Measurements from ENCODE around the gene TRIM27. TPM values are rescaled to one million over a fixed set of nuclear protein-coding genes. Genes with fewer than 3 reads are reported as not detected.

The TRIM27 gene
- total RNA-seq, 2 donors from 2014 or later = 56.3 to 69.2 TPM

GRCh38 chr6:28941684-28942448 is 18.1 kb upstream of the TRIM27 start:
- intact Hi-C loops (cut with DNase I) = no loop called here
- no peak for TF ChIP-seq CTCF (IDR thresholded peaks at IDR 0.05)
- TF ChIP-seq POLR2A (IDR thresholded peaks at IDR 0.05) = no peak

DNA sequence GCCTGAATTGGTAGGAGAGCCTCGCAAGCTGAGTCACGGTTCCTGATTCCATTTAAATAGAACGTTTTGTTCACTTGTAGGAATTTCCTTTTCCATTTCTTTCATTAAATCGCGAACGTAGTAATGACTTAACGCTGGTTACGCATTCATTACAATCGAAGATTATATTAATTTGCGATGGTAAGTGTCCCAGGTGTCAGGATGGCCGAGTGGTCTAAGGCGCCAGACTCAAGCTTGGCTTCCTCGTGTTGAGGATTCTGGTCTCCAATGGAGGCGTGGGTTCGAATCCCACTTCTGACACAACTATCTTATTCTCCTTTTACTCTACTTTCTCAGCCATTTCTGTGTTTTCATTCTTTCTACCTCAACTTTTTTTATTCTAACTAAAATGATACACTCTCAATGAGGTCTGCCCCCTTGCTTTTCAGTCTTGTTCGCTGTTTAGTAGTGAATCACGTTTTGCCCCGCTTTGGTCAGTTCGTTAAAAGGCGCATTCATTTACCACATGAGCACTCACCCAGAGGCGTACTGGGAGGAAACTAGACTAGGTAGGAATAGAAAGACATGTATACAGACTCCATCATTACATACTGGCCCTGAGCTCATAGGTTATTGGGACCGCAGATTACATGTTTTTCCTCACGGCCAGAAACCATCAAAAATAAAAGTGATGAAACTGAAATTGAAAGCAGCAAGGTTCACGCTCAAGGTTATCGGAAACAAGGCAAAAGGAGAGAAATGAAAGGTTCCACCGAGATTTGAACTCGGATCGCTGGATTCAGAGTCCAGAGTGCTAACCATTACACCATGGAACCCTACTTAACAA is 17.3 kb upstream of the TRIM27 start:
- 1% methylated on average over 28 of the region's 28 CpGs for WGBS, 2 donors
- Histone ChIP-seq H3K4me3 (peak overlapping the region; percentile 9 to 10), H3K27ac (peak overlapping the region in 3 of 4 donors; percentile 65 to 80 (median 75)), H3K36me3 (replicated peaks in 1 of 2; ENCODE audit: insufficient read depth in 1 of 2, low read depth in 2 of 2) (no peaks in the 10 kb centered on the region), H3K4me1 (peaks cover 34% of the 10 kb centered on the region), H3K9me3 (no peaks in the 10 kb centered on the region), H3K27me3 (no peaks in the 10 kb centered on the region)
- peak; percentile 67 to 79 (median 72) for DNase-seq
- intact Hi-C loops (cut with DNase I) = no loop called here
- TF ChIP-seq POLR2A (IDR thresholded peaks at IDR 0.05) (no peak), CTCF (IDR thresholded peaks at IDR 0.05) (no peak)
- ATAC-seq = peak; percentile 71

More at GRCh38 chr6:28941684-28942448, 18.1 kb upstream of the TRIM27 start:
- no peak for DNase-seq
- Histone ChIP-seq H3K9me3 (no peaks in the 10 kb centered on the region), H3K4me3 (no peak overlapping the region), H3K27ac (peak overlapping the region in 3 of 4 donors; percentile 65 to 80 (median 75)), H3K4me1 (peaks cover 34% of the 10 kb centered on the region), H3K36me3 (replicated peaks in 1 of 2; ENCODE audit: insufficient read depth in 1 of 2, low read depth in 2 of 2) (no peaks in the 10 kb centered on the region), H3K27me3 (no peaks in the 10 kb centered on the region)
- ATAC-seq = no peak
- WGBS, 2 donors = 11 to 12% methylated on average over 13 of the region's 13 CpGs

DNA sequence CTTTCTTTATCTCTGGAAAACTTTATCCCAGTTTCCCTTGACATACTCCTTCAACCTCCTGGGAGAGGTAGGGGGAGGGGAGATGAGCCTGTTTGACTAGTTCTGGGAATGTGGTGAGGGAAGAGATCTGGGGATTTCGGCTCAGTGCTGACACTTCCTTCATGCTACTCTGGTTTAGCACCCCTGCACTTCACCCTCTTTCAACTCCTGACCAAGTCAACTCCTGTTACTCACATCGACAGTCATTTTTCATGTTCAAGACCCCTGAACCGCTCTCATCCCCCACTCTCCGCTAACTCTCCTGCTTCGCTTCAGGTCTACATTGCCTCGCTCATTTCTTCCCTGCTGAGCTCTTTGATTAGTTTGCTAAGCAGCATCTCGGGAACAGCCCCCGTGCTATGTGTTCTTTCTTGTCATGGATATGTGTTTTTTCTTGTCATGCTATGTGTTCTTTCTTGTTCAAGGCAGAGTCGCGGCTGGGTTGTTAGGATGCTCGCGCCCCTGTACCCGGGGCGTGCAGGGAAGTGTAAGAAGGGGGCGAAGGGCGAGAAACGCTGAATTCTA is 16.6 kb upstream of the TRIM27 start:
- peak overlapping the region; percentile 26 to 80 (median 70) for H3K27ac ChIP-seq
- TF ChIP-seq CTCF (IDR thresholded peaks at IDR 0.05) (no peak), POLR2A (IDR thresholded peaks at IDR 0.05) (peak in 2 of 3 donors; percentile 7 to 20)

DNA sequence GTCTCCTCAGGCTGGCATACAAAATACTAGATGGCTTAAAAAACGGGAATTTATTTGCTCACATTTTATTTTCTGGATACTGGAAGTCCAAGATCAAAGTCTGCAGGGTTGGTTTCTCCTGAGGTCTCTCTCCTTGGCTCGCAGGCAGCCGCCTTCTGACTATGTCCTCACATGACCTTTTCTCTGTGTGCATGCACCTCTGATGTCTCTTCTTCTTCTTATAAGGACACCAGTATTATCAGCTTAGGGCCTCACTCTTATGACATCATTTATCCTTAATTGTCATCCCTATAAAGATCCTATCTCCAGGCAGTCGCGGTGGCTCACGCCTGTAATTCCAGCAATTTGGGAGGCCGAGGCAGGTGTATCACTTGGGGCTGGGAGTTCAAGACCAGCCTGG is 9.3 kb upstream of the TRIM27 start:
- no peaks in the 10 kb centered on the region for H3K4me1 ChIP-seq
- TF ChIP-seq POLR2A (IDR thresholded peaks at IDR 0.05) (no peak), CTCF (IDR thresholded peaks at IDR 0.05) (no peak)
- intact Hi-C loops (cut with DNase I) = no loop called here
- no peaks in the 10 kb centered on the region for H3K9me3 ChIP-seq
- no peak for DNase-seq
- H3K36me3 ChIP-seq (replicated peaks in 1 of 2; ENCODE audit: insufficient read depth in 1 of 2, low read depth in 2 of 2) = no peaks in the 10 kb centered on the region
- H3K4me3 ChIP-seq = no peak overlapping the region
- no peak overlapping the region for H3K27ac ChIP-seq
- no peak for ATAC-seq
- H3K27me3 ChIP-seq = no peaks in the 10 kb centered on the region
- WGBS, 2 donors = 76 to 88% methylated on average over 6 to 7 of the region's 7 CpGs

More for the DNA sequence above, 16.6 kb upstream of the TRIM27 start:
- Histone ChIP-seq H3K9me3 (no peaks in the 10 kb centered on the region), H3K4me1 (peaks cover 34% of the 10 kb centered on the region), H3K36me3 (replicated peaks in 1 of 2; ENCODE audit: insufficient read depth in 1 of 2, low read depth in 2 of 2) (no peaks in the 10 kb centered on the region), H3K4me3 (peak overlapping the region in 1 of 2 donors; percentile 10), H3K27me3 (no peaks in the 10 kb centered on the region)
- intact Hi-C loops (cut with DNase I) = no loop called here
- ATAC-seq = peak; percentile 49
- peak; percentile 22 to 42 (median 39) for DNase-seq
- 1 to 3% methylated on average over 17 of the region's 17 CpGs for WGBS, 2 donors
